Measurements from ENCODE around the gene CHMP4A.

DNA sequence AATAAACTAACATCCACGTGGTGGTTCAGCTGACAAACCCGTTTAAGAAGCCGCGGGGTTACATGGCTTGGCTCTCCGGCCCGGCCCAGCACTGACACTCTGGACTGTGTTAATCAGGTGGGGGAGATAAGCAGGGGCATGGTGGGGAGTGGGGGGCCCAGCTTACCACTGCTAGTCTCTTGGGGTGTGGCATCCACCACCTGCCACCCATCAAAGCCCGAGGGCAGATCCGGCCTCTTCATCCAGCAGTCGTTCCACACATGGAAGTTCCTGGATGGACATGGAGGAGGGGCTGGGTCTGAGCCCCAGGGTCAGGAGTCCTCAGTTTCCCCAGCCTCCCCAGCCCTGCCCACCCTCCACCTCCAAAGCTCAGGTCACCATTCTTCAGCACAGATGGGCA is 44.8 kb upstream of the CHMP4A start:
- TF ChIP-seq, protein P1, sequence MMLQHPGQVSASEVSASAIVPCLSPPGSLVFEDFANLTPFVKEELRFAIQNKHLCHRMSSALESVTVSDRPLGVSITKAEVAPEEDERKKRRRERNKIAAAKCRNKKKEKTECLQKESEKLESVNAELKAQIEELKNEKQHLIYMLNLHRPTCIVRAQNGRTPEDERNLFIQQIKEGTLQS (IDR thresholded peaks at IDR 0.05) = no peak
- TF ChIP-seq JUND (IDR thresholded peaks at IDR 0.05) (no peak), EZH2 (IDR thresholded peaks at IDR 0.05) (no peak), POLR2A (IDR thresholded peaks at IDR 0.05; ENCODE audit: borderline replicate concordance, extremely low read depth, insufficient read depth, insufficient read length) (no peak), CEBPB (IDR thresholded peaks at IDR 0.05; ENCODE audit: low read depth) (no peak), YY1 (IDR thresholded peaks at IDR 0.05; ENCODE audit: extremely low read depth, insufficient replicate concordance, low read depth, low read length) (no peak), EZH2phosphoT487 (IDR thresholded peaks at IDR 0.05; ENCODE audit: borderline replicate concordance) (no peak)
- TF ChIP-seq, protein P2, sequence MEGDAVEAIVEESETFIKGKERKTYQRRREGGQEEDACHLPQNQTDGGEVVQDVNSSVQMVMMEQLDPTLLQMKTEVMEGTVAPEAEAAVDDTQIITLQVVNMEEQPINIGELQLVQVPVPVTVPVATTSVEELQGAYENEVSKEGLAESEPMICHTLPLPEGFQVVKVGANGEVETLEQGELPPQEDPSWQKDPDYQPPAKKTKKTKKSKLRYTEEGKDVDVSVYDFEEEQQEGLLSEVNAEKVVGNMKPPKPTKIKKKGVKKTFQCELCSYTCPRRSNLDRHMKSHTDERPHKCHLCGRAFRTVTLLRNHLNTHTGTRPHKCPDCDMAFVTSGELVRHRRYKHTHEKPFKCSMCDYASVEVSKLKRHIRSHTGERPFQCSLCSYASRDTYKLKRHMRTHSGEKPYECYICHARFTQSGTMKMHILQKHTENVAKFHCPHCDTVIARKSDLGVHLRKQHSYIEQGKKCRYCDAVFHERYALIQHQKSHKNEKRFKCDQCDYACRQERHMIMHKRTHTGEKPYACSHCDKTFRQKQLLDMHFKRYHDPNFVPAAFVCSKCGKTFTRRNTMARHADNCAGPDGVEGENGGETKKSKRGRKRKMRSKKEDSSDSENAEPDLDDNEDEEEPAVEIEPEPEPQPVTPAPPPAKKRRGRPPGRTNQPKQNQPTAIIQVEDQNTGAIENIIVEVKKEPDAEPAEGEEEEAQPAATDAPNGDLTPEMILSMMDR (IDR thresholded peaks at IDR 0.05 in 2 of 3, conservative IDR thresholded peaks at IDR 0.05 in 1 of 3; ENCODE audit: borderline replicate concordance in 1 of 3, insufficient read depth in 1 of 3, low read depth in 2 of 3, low read length in 2 of 3) = no peak
- TF ChIP-seq, protein P3, sequence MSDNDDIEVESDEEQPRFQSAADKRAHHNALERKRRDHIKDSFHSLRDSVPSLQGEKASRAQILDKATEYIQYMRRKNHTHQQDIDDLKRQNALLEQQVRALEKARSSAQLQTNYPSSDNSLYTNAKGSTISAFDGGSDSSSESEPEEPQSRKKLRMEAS (IDR thresholded peaks at IDR 0.05) = no peak

Data from HCT116 (cell line).